HG03457 (cell line): ENCODE results near the gene CALR.
"Not testable (repeated sequence)": the region's sequence is repeated elsewhere in the genome, so short reads cannot be mapped to it uniquely, and the experiment has no call there.

Experiments
- ATAC-seq: cut with Tn5 transposase; IDR thresholded peaks from one replicate; pipeline ENCODE4 v1.9.1; 2021; ENCODE audit warnings: moderate number of reproducible peaks; ENCODE audit not compliant: unreplicated experiment

CALR gene

DNA sequence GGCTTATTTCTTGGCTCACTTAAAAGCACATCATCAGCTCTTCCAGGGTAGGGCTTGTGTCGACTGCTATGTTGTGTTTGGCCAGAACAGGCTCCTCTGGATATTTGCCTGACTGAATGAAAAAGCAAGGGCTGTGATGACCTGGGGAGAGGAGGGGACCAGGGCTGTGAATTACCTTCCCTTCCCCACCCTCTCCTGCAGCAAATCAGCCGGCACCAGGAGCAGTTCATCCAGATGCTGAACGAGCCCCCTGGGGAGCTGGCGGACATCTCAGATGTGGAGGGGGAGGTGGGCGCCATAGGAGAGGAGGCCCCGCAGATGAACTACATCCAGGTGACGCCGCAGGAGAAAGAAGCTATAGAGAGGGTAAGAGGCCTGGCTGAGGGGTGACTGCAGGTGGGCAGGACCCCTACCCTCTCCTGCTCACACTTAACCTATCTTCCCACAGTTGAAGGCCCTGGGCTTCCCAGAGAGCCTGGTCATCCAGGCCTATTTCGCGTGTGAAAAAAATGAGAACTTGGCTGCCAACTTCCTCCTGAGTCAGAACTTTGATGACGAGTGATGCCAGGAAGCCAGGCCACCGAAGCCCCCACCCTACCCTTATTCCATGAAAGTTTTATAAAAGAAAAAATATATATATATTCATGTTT is 14.2 kb downstream of the CALR start:
- no peak for ATAC-seq

DNA sequence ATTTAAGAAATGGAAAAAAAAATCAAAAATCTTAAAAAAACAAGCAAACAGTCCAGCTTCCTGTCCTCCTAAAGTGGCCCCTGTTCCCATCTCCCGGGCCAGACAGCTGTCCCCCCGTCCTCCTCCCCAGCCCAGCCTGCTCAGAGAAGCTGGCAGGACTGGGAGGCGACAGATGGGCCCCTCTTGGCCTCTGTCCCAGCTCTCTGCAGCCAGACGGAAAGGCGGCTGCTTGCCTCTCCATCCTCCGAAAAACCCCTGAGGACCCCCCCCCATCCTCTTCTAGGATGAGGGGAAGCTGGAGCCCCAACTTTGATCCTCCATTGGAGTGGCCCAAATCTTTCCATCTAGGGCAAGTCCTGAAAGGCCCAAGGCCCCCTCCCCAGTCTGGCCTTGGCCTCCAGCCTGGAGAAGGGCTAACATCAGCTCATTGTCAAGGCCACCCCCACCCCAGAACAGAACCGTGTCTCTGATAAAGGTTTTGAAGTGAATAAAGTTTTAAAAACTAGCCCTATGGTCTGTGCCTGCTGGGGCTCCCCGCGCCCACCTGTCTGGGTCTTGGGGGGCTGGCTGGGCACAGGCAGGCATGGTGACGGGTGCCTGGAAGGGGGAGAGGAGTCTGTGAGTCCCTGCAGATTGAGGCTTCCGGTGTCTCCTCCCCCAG is 14.9 kb downstream of the CALR start:
- no peak for ATAC-seq

DNA sequence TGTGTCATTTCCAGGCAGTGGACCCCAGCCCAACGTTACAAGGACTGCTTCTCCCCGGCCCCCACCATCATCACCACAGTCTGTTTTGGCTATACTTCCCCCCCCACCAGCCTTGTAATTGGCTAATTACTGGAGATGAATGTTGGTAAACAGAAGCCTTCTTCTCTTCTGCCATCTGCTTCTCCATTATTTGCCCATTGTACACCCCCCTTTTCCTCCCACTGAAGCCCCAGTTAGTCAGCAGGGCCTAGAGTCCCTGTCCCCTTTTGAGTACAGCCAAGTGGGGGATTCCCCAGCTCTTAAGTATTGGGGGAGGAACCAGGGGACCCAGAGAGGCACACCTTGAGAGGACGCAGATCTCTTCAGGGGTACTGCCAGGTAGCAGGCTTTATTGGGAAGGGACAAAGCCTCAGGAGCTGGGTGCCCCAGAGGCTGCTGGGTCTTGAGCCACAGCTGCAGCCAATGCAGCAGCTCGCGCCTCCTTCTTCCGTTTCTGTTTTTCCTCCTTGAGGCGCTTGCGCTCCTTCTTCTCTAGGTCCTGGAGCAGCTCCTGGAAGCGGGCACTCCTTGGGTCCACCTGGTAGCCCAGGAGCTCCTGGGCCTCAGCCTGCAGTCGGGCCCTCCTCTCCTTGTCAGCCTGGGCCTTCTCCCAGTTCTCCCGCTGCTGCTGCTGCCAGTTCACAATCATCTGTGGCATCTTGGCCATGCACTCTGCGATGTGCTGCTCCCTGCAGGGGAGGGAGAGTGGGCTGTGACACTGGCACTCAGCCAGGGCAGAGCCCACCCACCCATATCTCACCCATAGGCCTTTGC is 15.6 kb downstream of the CALR start:
- no peak for ATAC-seq

DNA sequence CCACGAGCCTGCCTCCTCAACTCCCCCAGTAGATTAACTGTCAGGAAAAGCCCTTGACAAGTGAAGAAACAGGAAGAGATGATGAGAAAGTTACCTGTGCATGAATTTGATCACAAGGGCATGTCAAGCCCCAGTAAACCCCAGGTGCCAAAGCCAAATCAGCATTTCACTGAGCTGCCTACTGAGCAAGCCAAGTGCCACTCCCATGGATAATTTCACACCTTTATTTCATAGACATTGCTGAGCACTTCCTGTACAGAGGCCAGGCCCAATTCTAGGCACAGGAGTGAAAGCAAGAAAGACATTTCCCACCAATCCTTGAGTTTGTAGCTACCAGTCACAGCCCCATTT is 16.2 kb downstream of the CALR start:
- ATAC-seq, result no peak

DNA sequence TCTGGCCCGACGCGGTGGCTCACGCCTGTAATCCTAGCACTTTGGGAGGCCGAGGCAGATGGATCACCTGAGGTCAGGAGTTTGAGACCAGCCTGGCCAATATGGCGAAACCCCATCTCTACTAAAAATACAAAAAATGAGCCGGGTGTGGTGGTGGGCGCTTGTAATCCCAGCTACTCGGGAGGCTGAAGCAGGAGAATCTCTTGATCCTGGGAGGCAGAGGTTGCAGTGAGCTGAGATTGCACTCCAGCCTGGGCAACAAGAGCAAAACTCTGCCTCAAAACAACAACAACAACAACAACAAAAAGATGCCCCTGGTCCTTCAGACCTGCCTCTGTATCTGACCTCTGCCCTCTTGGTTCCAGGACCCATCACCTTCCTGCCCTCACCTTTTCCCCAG is 17.2 kb downstream of the CALR start:
- ATAC-seq, result not testable (repeated sequence)

DNA sequence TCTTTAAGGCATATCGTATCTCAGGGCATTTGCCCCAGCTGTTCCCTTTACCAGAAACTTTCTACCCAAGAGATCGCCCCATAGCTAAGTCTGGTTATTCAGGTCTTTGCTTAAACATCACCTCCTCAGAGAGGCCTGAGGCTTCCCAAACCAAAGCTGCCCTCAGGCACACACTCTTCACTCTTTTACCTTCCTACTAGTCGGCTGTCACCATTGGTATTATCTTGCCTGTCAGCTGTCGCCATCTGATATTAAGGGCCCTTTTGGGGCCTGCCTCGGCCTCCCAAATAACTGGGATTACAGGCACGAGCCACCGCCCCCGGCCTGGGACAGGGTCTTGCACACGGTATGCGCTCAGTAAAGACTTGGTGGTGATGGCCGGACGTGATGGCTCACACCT is 17.6 kb downstream of the CALR start:
- no peak for ATAC-seq

DNA sequence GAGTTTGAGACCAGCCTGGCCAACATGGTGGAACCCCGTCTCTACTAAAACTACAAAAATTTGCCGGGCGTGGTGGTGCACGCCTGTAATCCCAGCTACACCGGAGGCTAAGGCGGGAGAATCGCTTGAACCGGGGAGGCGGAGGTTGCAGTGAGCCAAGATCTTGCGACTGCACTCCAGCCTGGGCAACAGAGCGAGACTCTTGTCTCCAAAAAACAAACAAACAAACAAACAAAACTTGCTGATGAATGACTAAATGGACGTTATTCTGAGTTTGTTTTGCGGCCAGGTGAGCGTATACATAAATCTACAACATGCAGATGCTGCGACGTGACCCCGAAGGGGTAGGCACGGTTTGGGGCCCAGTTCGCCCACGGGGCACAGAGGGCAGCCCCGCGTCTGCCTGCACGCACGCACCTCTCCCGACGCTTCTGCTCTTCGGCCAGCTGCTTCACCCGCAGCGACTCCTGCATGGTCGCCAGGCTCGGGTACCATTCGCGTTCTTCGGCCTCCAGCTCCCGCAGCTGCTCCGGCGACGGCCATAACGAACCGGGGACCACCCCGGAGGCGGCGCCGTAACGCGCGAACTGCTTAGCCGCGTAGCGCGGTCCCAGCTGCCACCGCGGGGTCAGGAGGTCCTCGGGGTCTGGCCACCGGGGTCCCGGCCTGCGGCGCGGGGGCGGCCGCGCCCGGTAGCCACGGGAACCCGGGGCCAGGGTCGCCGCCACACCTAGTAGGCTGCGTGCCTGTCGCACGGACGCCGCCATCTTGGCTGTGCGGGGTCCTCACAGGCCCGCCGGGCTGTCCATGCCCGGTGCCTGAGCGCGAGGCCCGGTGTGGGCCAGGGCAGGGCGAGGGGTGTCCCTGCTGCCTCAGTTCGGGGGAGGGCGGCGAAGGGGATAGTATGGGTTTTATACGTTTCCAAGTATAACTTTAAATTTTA is 18.3 kb downstream of the CALR start, which contains the start of gene GADD45GIP1:
Gene GADD45GIP1, minus strand, starts transcription at position 778 of the 943 bp plus-strand sequence. Its CDS starts 11 bp downstream, at position 767.
- no peak for ATAC-seq

DNA sequence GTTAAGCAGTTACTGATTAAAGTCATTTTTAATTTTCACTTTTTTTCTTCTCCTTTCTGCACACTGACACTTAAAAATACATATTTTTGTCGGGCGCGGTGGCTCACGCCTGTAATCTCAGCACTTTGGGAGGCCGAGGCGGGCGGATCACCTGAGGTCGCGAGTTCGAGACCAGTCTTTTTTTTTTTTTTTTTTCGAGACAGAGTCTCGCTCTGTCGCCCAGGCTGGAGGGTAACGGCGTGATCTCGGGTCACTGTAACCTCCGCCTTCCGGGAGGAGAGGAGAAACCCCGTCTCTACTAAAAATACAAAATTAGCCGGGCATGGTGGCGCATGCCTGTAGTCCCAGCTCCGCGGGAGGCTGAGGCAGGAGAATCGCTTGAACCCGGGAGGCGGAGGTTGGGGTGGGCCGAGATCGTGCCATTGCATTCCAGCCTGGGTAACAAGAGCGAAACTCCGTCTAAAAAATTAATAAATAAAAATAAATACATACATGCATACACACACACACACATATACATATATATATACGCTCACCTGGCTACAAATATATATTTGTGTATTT is 19.1 kb downstream of the CALR start:
- not testable (repeated sequence) for ATAC-seq

DNA sequence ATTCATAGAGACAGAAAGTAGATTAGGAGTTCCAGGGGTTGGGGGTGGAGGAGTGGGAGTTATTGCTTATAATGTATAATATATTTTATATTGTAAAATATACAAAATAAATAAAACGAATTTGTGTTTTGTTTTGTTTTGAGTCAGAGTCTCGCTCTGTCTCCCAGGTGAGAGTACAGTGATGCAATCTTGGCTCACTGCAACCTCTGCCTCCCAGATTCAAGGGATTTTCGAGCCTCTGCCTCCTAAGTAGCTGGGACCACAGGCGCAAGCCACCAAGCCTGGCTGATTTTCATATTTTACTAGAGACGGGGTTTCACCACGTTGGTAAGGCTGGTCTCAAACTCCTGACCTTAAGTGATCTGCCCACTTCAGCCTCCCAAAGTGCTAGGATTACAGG is 21.1 kb downstream of the CALR start:
- ATAC-seq, result no peak

DNA sequence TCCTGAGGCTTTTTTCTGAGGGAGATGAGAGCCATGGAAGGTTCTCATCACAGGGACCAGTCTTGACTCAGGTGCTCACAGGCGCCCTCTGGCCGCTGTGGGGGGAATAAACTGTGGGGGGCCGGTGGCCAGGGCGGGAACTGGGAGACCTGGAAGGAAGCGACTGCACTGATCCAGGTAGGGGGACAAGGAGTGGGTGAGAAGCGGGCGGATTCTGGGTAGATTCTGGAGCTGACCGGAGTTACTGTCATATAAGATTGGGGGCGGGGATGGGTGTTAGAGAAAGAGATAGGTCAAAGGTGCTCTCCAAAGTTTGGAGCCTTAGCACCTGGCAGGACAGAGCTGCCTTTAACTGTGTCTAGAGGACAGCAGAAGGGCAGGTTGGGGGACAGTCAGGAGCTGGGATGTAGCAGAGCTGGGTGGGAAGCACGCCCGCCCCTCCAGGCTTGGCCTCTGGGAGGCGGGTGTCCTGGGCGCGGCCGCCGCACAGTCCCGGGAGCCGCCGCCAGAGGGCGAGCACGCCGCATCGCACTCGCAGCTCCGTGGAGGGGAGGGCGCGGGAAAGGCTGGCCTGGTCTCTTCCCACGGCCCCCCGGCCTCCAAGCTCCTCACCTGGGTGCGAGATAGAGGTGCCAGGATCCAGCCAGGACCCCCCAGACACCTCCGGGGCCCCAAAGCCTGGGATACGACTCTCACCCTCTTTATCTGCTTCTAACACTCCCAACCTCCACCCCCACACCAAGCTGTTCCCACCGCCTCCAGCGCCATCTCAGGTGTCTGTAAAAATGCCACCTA is 26.8 kb downstream of the CALR start:
- no peak for ATAC-seq

DNA sequence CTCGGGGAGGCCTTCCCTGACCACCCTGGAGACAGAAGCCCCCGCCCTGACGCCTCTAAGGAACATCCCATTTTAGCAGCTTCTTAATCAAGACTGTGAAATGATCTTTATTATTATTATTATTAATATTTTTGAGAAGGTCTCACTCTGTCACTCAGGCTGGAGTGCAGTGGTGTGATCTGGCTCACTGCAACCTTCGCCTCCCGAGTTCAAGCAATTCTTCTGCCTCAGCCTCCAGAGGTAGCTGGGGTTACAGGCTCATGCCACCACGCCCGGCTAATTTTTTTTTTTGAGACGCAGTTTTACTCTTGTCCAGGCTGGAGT is 27.4 kb downstream of the CALR start:
- ATAC-seq, result no peak

DNA sequence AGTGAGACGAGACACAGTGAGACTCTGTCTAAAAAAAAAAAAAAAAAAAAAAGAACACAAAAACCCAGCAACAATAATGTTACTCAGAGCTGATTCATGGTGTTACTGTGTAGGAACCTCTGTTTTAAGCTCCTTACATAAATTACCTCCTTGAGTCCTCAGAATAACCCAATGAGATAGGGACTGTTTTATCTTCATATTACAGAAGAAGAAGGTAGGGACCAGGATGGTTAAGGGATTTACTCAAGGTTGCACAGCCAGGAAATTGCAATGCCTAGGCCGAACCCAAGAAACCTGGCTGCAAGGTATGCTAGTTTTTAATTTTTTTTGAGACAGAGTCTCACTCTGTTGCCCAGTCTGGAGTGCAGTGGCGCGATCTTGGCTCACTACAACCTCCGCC is 29.5 kb downstream of the CALR start:
- ATAC-seq, result no peak

DNA sequence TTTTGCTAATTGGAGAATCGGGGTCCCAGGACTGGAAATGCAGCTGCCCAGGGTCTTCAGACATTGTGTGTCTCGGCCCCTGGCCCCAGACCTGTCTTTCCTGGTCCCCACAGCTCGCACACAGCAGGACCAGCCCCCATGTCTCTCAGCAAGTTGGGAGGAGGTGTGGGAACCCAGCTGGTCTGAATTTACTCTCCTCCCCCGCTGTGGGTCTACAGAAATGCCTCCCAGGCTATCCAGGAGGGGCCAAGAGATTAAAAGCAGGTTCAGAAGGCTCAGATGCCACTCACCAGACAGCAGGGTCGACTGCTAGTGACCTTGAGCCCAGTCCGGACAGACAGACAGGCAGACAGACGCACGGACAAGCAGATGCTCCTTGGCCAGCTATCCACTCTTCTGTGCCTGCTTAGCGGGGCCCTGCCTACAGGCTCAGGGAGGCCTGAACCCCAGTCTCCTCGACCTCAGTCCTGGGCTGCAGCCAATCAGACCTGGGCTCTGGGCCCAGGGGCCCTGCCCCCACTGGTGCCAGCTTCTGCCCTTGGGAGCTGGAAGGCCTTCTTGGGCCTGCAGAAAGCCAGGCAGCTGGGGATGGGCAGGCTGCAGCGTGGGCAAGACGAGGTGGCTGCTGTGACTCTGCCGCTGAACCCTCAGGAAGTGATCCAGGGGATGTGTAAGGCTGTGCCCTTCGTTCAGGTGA is 31.0 kb downstream of the CALR start, which contains the start of gene DAND5:
Gene DAND5, plus strand, starts transcription at position 285 of the 697 bp plus-strand sequence. Its CDS starts 85 bp downstream, at position 370.
- ATAC-seq, result no peak

DNA sequence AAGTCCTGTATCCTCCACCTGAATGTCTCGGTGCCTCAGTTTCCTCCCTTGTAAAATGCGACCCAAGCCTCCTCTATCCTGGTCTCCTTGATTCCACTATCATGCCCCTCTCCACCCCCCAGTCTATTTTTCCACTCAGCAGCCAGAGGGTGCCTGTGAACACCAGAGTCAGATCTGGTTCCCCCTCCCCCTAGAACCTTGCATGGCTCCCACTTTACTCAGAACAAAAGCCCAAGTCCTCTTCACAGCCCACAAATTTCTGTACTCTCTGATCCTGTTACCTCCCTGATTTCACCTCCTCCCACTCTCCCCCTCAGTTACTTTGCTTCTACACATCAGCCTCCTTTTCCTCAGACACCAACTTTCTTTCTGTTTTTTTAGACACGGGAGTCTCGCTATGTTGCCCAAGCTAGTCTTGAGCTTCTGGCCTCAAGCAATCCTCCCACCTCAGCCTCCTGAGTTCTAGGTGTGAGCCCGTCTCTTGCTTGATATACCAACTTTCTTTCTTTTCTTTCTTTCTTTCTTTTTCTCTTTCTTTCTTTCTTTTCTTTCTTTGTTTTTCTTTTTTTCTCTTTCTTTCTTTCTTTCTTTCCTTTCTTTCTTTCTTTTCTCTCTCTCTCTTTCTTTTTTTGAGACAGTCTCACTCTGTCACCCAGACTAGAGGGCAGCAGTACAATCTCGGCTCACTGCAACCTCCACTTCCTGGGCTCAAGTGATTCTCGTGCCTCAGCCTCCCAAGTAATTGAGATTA is 31.8 kb downstream of the CALR start:
- no peak for ATAC-seq

DNA sequence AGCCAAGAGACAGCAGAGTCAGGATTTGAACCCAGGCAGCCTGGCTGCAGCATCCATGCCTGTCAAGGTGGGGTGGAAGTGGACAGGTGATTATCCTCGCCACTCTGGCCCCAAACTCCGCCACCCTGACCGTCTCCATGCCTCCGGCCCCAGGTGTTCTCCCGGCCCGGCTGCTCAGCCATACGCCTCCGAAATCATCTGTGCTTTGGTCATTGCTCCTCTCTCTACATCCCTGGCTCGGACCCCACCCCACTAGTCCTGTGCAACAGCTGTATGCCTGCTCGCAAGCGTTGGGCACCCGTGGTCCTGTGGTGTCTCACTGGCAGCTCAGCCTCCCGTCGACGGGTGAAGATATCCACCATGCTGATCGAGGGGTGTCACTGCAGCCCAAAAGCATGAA is 34.8 kb downstream of the CALR start:
- no peak for ATAC-seq

DNA sequence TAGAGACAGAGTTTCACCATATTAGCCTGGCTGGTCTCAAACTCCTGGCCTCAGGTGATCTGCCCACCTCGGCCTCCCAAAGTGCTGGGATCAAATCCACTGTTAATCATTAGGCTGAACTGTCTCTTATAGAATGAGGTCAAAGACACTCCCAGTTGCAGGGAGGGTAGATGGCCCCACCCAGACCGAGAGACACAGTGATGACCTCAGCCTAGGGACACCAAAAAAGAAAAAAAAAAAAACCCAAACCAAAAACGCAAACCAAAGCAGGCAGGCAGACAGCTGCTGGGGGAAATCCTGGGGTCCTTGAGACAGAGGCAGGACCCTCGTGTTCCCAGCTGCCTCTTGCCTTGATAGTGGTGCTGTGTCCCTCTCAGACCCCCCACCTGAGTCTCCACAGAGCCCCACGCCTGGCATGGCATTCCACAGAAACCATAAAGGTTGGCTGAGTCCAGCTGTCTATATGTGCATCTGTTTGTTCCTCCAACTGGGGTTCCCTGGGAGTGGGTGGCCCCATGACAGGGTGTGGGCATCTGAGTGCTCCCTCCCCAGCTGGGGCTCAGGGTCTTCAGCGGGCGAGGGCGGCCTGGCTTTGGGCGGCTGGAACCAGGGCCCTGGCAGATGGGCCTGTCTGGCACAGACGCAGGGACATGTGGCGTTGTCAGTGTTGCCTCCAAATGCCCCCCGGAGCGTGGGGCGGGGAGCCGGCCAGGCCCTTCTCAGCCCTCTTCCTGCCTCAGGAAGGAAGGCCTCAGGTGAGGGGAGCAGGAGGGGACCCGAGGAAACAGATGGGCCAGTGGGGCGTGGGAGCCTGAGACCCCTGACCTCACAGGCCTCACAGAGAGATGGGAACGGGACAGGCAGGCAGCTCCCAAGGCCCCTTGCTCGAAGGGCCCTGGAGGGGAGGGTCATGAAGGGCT is 36.2 kb downstream of the CALR start:
- ATAC-seq, result no peak

DNA sequence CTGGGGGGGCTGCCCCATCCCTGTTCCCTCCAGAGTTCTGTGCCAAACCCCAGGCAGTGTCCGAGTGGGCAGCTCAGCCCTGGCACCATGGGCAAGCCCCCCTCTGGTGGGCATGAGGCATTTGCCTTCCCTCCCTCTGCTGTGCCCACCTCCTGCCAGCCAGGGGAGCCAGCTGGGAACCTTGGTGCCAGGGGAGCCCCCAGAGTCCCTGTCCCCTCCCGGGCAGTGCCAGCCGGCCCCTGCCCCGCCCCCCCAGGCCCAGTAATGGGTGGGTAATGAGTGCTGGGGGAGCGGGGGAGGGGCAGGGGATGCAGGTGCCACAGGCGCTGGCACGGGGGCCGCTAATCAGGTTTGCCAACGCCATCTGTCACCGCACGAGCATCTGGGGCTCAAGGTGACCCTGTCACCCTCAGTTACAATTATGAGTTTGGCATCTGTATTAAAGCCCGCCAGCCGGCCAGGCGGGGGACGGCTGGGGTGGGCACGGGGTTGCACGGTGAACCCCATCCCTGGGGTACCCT is 36.9 kb downstream of the CALR start:
- ATAC-seq, result no peak
